H9 (cell line): ENCODE data around the gene COTL1. TPM values are rescaled to one million over a fixed set of nuclear protein-coding genes. Genes with fewer than 3 reads are reported as not detected.

Experiments
- DNase-seq: peaks from one replicate; pipeline ENCODE4 v3.0.0-alpha.2; 2017
- H2AFZ ChIP-seq: one replicate; pipeline ENCODE4 v1.6.1; 2013; ENCODE audit warnings: mild to moderate bottlenecking, low read length, control low read depth, moderate library complexity
- H2AK5ac ChIP-seq: 2 replicates; pipeline ENCODE4 v1.6.1; 2013; ENCODE audit warnings: low read length, control low read depth, mixed read lengths; ENCODE audit not compliant: insufficient read length
- H2BK120ac ChIP-seq: one replicate; pipeline ENCODE4 v1.6.1; 2013; ENCODE audit warnings: low read depth, mild to moderate bottlenecking, low read length, control low read depth, inconsistent platforms; ENCODE audit not compliant: poor library complexity, severe bottlenecking
- H2BK12ac ChIP-seq: 2 replicates; pipeline ENCODE4 v1.6.1; 2013; ENCODE audit warnings: low read length, control low read depth, mixed read lengths, low read depth; ENCODE audit not compliant: insufficient read length
- H2BK15ac ChIP-seq: 2 replicates; pipeline ENCODE4 v1.6.1; 2013; ENCODE audit warnings: low read depth, low read length, control low read depth
- H2BK20ac ChIP-seq: one replicate; pipeline ENCODE4 v1.6.1; 2013; ENCODE audit warnings: low read depth, mild to moderate bottlenecking, low read length, control low read depth, inconsistent platforms; ENCODE audit not compliant: poor library complexity, severe bottlenecking
- H2BK5ac ChIP-seq: 2 replicates; pipeline ENCODE4 v1.6.1; 2013; ENCODE audit warnings: low read length, control low read depth, mixed read lengths; ENCODE audit not compliant: insufficient read length
- H3K14ac ChIP-seq: 2 replicates; pipeline ENCODE4 v1.6.1; 2013; ENCODE audit warnings: low read length, control low read depth; ENCODE audit not compliant: insufficient read depth
- H3K18ac ChIP-seq: 2 replicates; pipeline ENCODE4 v1.6.1; 2013; ENCODE audit warnings: low read depth, mild to moderate bottlenecking, mixed read lengths, low read length, control low read depth; ENCODE audit not compliant: insufficient read length
- H3K23ac ChIP-seq: 2 replicates; pipeline ENCODE4 v1.6.1; 2013; ENCODE audit warnings: low read length, control low read depth, mixed read lengths, low read depth; ENCODE audit not compliant: insufficient read length
- H3K23me2 ChIP-seq: 2 replicates; pipeline ENCODE4 v1.6.1; 2013; ENCODE audit warnings: low read depth, mild to moderate bottlenecking, mixed read lengths, low read length, control low read depth; ENCODE audit not compliant: insufficient read length, poor library complexity, severe bottlenecking
- H3K27ac ChIP-seq: 2 replicates; pipeline ENCODE4 v1.5.1; 2013; ENCODE audit warnings: low read length, control low read depth, mixed read lengths, low read depth; ENCODE audit not compliant: insufficient read length
- H3K27me3 ChIP-seq: 2 replicates; pipeline ENCODE4 v1.6.1; 2013; ENCODE audit warnings: low read length, control low read depth, inconsistent platforms; ENCODE audit not compliant: insufficient read depth
- H3K4ac ChIP-seq: 2 replicates; pipeline ENCODE4 v1.6.1; 2013; ENCODE audit warnings: low read depth, mild to moderate bottlenecking, control low read depth, inconsistent platforms, low read length, moderate library complexity
- H3K4me1 ChIP-seq: 2 replicates; pipeline ENCODE4 v1.6.1; 2013; ENCODE audit warnings: low read length, control low read depth, inconsistent platforms; ENCODE audit not compliant: insufficient read depth
- H3K4me2 ChIP-seq: 2 replicates; pipeline ENCODE4 v1.6.1; 2013; ENCODE audit warnings: low read length, control low read depth, mixed read lengths; ENCODE audit not compliant: insufficient read length, insufficient read depth
- H3K56ac ChIP-seq: 2 replicates; pipeline ENCODE4 v1.6.1; 2013; ENCODE audit warnings: low read depth, mild to moderate bottlenecking, mixed read lengths, low read length, control low read depth; ENCODE audit not compliant: insufficient read length
- H3K79me1 ChIP-seq: 2 replicates; pipeline ENCODE4 v1.6.1; 2013; ENCODE audit warnings: low read depth, mild to moderate bottlenecking, moderate library complexity, low read length, control low read depth, inconsistent platforms; ENCODE audit not compliant: insufficient read depth, poor library complexity, severe bottlenecking
- H3K79me2 ChIP-seq: 2 replicates; pipeline ENCODE4 v1.6.1; 2013; ENCODE audit warnings: low read length, control low read depth, inconsistent platforms; ENCODE audit not compliant: insufficient read depth
- H3K9ac ChIP-seq: 2 replicates; pipeline ENCODE4 v1.6.1; 2013; ENCODE audit warnings: low read length, control low read depth, mixed read lengths; ENCODE audit not compliant: insufficient read length; ENCODE audit errors: extremely low read depth
- H3K9me3 ChIP-seq: one replicate; pipeline ENCODE4 v1.6.1; 2013; ENCODE audit warnings: low read depth, low read length, inconsistent platforms; ENCODE audit not compliant: control insufficient read depth
- H3T11ph ChIP-seq: one replicate; pipeline ENCODE4 v1.6.1; 2013; ENCODE audit warnings: mild to moderate bottlenecking, low read length, control low read depth, inconsistent platforms
- H4K20me1 ChIP-seq: one replicate; pipeline ENCODE4 v1.6.1; 2013; ENCODE audit not compliant: control insufficient read depth, insufficient read length, insufficient read depth
- H4K5ac ChIP-seq: 2 replicates; pipeline ENCODE4 v1.6.1; 2013; ENCODE audit warnings: low read depth, mild to moderate bottlenecking, mixed read lengths, low read length, control low read depth; ENCODE audit not compliant: insufficient read length
- H4K8ac ChIP-seq: replicated peaks from 2 replicates; pipeline ENCODE4 v1.6.1; 2013; ENCODE audit warnings: low read length, control low read depth, mixed read lengths, low read depth; ENCODE audit not compliant: insufficient read length
- H4K91ac ChIP-seq: 2 replicates; pipeline ENCODE4 v1.6.1; 2013; ENCODE audit warnings: low read depth, mild to moderate bottlenecking, moderate library complexity, mixed read lengths, low read length, control low read depth; ENCODE audit not compliant: insufficient read length
- H3K27ac Mint-ChIP-seq, 3 experiments: 2 replicates in 2 of 3; 3 replicates in 1 of 3; pipeline ENCODE4 v1.8.0; 2020 to 2021; ENCODE audit warnings: mixed read lengths in 3 of 3, mild to moderate bottlenecking in 1 of 3, moderate library complexity in 1 of 3
- H3K27me3 Mint-ChIP-seq: 2 replicates; pipeline ENCODE4 v1.8.0; 2021; ENCODE audit warnings: low read depth, mild to moderate bottlenecking, moderate library complexity, mixed read lengths
- H3K36me3 Mint-ChIP-seq, 3 experiments: 2 replicates in 2 of 3; 3 replicates in 1 of 3; pipeline ENCODE4 v1.8.0; 2020 to 2021; ENCODE audit warnings: low read depth in 3 of 3, mixed read lengths in 3 of 3; ENCODE audit not compliant: insufficient read depth in 1 of 3
- H3K4me1 Mint-ChIP-seq, 2 experiments: 2 replicates each; pipeline ENCODE4 v1.8.0; 2020; ENCODE audit warnings: mixed read lengths in 2 of 2
- H3K4me3 Mint-ChIP-seq, 2 experiments: 2 replicates in 1 of 2; 3 replicates in 1 of 2; pipeline ENCODE4 v1.8.0; 2020 to 2021; ENCODE audit warnings: mild to moderate bottlenecking in 2 of 2, mixed read lengths in 2 of 2, moderate library complexity in 1 of 2
- H3K9me3 Mint-ChIP-seq, 2 experiments: 2 replicates in 1 of 2; 3 replicates in 1 of 2; pipeline ENCODE4 v1.8.0; 2020; ENCODE audit warnings: mild to moderate bottlenecking in 2 of 2, mixed read lengths in 2 of 2, moderate library complexity in 1 of 2
- WGBS: extraction: QIAGEN DNeasy Blood & Tissue Kit; methylation state at CpG from one replicate; pipeline ENCODE4 v1.1.7; 2013; ENCODE audit warnings: missing lambda C conversion rate, low lambda C conversion rate, mixed read lengths; ENCODE audit not compliant: insufficient read length; ENCODE audit errors: extremely low coverage; 5-methylcytosine and 5-hydroxymethylcytosine counted together
- total RNA-seq: library from RNA; stranded (reverse); gene quantifications from 2 replicates; pipeline ENCODE4 v1.2.1, GENCODE V29; 2021
- TF ChIP-seq, protein P1 (sequence below): fragments of 200-600 bp; sonication (generic); conservative IDR thresholded peaks from 3 replicates; pipeline ENCODE4 v1.8.0; 2021; ENCODE audit warnings: antibody characterized with exemption, mild to moderate bottlenecking

COTL1 gene
- total RNA-seq, 1 experiment from 2014 or later, result 81.4 TPM

DNA sequence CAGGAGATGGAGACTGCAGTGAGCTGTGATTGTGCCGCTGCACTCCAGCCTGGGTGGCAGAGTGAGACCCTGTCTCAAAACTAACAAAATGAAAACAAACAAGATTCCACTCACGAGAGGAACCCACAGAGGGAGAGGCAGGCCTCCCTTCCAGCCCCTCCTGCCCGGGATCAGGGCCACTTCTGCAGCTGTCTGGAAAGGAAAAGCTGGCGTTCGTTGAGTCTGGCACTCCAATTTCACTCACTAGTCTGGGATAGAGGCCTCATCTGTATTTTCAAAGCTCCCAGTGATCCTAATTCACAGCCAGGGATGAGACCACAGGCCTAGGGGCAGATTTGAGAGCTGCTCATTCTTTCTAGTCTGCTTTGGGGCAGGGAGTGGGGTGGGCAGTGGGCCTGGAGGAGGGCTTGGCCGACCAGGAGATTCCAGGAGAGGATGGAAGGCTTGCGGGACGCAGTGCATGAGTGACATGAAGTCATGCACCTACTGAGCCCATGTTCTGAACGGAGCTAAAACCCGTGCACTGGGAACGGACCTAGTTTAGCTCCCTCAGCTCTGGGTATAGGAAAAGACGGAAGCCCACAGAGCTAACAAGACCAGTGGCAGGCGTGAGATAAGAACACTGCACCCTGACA is 54.0 kb downstream of the COTL1 start:
- no peak overlapping the region for H4K91ac ChIP-seq
- H3K27ac Mint-ChIP-seq, result peak overlapping the region in 2 of 3 experiments; percentile 22 to 42; a peak in 2 of 7 replicates
- no CpG with 5 or more reads among the region's 13 CpGs for WGBS
- H3K4ac ChIP-seq, result no peak overlapping the region
- no peak overlapping the region for H3K4me3 Mint-ChIP-seq
- H3K27ac ChIP-seq, result no peak overlapping the region
- no peaks in the 10 kb centered on the region for H3K79me2 ChIP-seq
- H3K23me2 ChIP-seq, result no peaks in the 10 kb centered on the region
- H3K23ac ChIP-seq, result no peak overlapping the region
- H2BK12ac ChIP-seq, result no peak overlapping the region
- H3K4me1 Mint-ChIP-seq, result peaks cover 46 to 58% of the 10 kb centered on the region in 2 experiments
- no peaks in the 10 kb centered on the region for H3K27me3 Mint-ChIP-seq
- no peak overlapping the region for H3K56ac ChIP-seq
- H4K20me1 ChIP-seq, result no peaks in the 10 kb centered on the region
- H3T11ph ChIP-seq, result no peak overlapping the region
- H3K14ac ChIP-seq, result no peak overlapping the region
- H2AFZ ChIP-seq, result no peak overlapping the region
- no peak overlapping the region for H2BK120ac ChIP-seq
- TF ChIP-seq, protein P1, sequence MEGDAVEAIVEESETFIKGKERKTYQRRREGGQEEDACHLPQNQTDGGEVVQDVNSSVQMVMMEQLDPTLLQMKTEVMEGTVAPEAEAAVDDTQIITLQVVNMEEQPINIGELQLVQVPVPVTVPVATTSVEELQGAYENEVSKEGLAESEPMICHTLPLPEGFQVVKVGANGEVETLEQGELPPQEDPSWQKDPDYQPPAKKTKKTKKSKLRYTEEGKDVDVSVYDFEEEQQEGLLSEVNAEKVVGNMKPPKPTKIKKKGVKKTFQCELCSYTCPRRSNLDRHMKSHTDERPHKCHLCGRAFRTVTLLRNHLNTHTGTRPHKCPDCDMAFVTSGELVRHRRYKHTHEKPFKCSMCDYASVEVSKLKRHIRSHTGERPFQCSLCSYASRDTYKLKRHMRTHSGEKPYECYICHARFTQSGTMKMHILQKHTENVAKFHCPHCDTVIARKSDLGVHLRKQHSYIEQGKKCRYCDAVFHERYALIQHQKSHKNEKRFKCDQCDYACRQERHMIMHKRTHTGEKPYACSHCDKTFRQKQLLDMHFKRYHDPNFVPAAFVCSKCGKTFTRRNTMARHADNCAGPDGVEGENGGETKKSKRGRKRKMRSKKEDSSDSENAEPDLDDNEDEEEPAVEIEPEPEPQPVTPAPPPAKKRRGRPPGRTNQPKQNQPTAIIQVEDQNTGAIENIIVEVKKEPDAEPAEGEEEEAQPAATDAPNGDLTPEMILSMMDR, result no peak
- DNase-seq, result no peak
- H3K18ac ChIP-seq, result no peak overlapping the region
- no peaks in the 10 kb centered on the region; a peak in 1 of 5 replicates for H3K9me3 Mint-ChIP-seq
- H2BK20ac ChIP-seq, result no peak overlapping the region
- H3K4me2 ChIP-seq, result no peak overlapping the region
- H2BK15ac ChIP-seq, result no peak overlapping the region
- H4K8ac ChIP-seq, result no peak overlapping the region
- H3K9me3 ChIP-seq, result no peaks in the 10 kb centered on the region
- H4K5ac ChIP-seq, result no peak overlapping the region
- peaks cover 14 to 16% (median 16%) of the 10 kb centered on the region in 3 experiments for H3K36me3 Mint-ChIP-seq
- no peaks in the 10 kb centered on the region for H3K79me1 ChIP-seq
- H3K9ac ChIP-seq, result no peak overlapping the region
- H3K27me3 ChIP-seq, result no peaks in the 10 kb centered on the region
- H2BK5ac ChIP-seq, result no peak overlapping the region
- no peak overlapping the region for H2AK5ac ChIP-seq
- H3K4me1 ChIP-seq, result peaks cover 15% of the 10 kb centered on the region; the same call in 1 of the 2 replicates
